Measurements from ENCODE around the gene TDRD7. TPM values are rescaled to one million over a fixed set of nuclear protein-coding genes. Genes with fewer than 3 reads are reported as not detected.
"Not testable (repeated sequence)": the region's sequence is repeated elsewhere in the genome, so short reads cannot be mapped to it uniquely, and the experiment has no call there.

TDRD7 gene
- total RNA-seq, 1 donor from 2014 or later = 8.6 TPM

DNA sequence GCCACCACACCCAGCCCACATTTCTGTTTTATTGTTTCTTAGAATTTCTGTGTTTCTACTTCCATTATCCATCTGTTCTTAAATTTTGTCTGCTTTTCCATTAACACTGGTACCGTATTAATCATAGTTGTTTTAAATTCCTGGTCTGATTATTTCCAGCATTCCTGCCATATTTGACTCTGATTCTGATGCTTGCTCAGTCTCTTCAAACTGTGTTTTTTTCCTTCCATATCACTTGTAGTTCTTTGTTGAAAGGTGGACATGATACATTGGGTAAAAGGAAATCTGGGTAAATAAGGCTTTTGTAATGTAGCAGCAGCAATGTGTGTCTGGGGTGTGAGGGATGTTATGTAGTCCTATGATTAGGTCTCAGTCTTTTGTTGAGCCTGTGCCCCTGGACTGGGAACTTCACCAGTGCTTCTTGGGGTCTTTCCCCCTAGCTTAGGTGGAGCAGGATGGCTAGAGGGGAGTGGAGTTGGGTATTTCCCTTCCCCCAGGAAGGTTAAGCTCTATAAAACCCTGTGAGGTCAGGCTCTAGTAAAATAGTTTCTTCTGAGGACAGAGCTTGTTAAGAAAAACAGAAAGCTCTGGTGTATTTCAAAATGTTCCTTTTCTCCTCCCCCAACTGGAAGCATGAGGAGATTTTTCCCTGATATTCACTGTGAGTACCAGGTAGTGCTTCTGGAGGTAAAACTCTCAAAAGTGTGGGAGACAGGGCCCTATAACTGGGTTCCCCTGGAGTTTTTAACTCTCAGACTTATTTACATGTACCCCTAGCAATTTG, 79.5 kb downstream of the TDRD7 start:
- Mint-ChIP-seq H3K4me1 (peaks cover 6% of the 10 kb centered on the region), H3K9me3 (peaks cover 27% of the 10 kb centered on the region), H3K36me3 (peaks cover 42% of the 10 kb centered on the region), H3K27me3 (ENCODE audit: low read depth) (peaks cover 2% of the 10 kb centered on the region), H3K4me3 (no peak overlapping the region), H3K27ac (no peak overlapping the region)
- no peak for TF ChIP-seq CTCF (IDR thresholded peaks at IDR 0.05; ENCODE audit: unreplicated experiment)
- DNase-seq (ENCODE audit: low spot score in 2 of 2, unreplicated experiment in 2 of 2) = no peak

GRCh38 chr9:97497558-97498375, 85.9 kb downstream of the TDRD7 start:
- H3K4me3 Mint-ChIP-seq = not testable (repeated sequence)

GRCh38 chr9:97498846-97499245, 87.0 kb downstream of the TDRD7 start:
- H3K9me3 Mint-ChIP-seq; H3K27ac Mint-ChIP-seq; DNase-seq (ENCODE audit: low spot score in 2 of 2, unreplicated experiment in 2 of 2); H3K4me3 Mint-ChIP-seq: not testable (repeated sequence)
- Mint-ChIP-seq H3K36me3 (peaks cover 12% of the 10 kb centered on the region), H3K27me3 (ENCODE audit: low read depth) (peaks cover 33% of the 10 kb centered on the region), H3K4me1 (peaks cover 15% of the 10 kb centered on the region)

More at GRCh38 chr9:97497558-97498375, 85.9 kb downstream of the TDRD7 start:
- not testable (repeated sequence) for H3K27ac Mint-ChIP-seq; DNase-seq (ENCODE audit: low spot score in 2 of 2, unreplicated experiment in 2 of 2); H3K9me3 Mint-ChIP-seq
- Mint-ChIP-seq H3K36me3 (peaks cover 16% of the 10 kb centered on the region), H3K4me1 (peaks cover 10% of the 10 kb centered on the region), H3K27me3 (ENCODE audit: low read depth) (peaks cover 33% of the 10 kb centered on the region)

GRCh38 chr9:97500263-97500662, 88.4 kb downstream of the TDRD7 start:
- peak overlapping the region; percentile 25 for H3K4me3 Mint-ChIP-seq
- H3K4me1 Mint-ChIP-seq = peaks cover 15% of the 10 kb centered on the region
- no peak for DNase-seq (ENCODE audit: low spot score in 2 of 2, unreplicated experiment in 2 of 2)
- H3K27ac Mint-ChIP-seq = no peak overlapping the region
- TF ChIP-seq CTCF (IDR thresholded peaks at IDR 0.05; ENCODE audit: unreplicated experiment) = no peak
- H3K36me3 Mint-ChIP-seq = peaks cover 12% of the 10 kb centered on the region
- H3K9me3 Mint-ChIP-seq = no peaks in the 10 kb centered on the region
- H3K27me3 Mint-ChIP-seq (ENCODE audit: low read depth) = peaks cover 33% of the 10 kb centered on the region

DNA sequence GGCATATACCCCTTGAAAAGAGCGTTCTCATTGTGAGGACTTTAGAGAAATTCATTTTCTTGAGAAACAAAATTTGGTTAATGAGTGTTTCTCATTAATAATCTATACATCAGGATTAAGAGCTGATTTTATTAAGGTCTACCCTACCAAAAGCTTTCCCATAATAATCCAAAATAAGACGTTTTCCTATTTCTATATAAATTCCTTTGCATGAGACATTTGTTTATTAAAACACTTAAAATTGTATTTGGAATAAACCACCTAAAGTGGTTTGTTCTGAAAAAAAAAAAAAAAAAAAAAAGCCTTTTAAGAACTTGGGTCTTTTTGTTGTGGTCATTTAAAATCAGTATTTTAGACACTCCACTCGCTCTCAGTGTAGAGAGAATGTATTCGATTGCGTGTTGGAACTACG, 88.9 kb downstream of the TDRD7 start:
- TF ChIP-seq CTCF (IDR thresholded peaks at IDR 0.05; ENCODE audit: unreplicated experiment) = no peak
- H3K4me1 Mint-ChIP-seq = peaks cover 15% of the 10 kb centered on the region
- no peak overlapping the region for H3K27ac Mint-ChIP-seq
- peak overlapping the region; percentile 64 for H3K4me3 Mint-ChIP-seq
- H3K9me3 Mint-ChIP-seq = no peaks in the 10 kb centered on the region
- DNase-seq (ENCODE audit: low spot score in 2 of 2, unreplicated experiment in 2 of 2) = no peak
- H3K36me3 Mint-ChIP-seq = peaks cover 9% of the 10 kb centered on the region
- H3K27me3 Mint-ChIP-seq (ENCODE audit: low read depth) = peaks cover 33% of the 10 kb centered on the region

GRCh38 chr9:97501177-97501971, 89.5 kb downstream of the TDRD7 start, which contains the start of gene TMOD1:
Gene TMOD1 (plus strand): TSS chr9:97501666. CDS start chr9:97524189, 22,523 bp downstream.
- no peak within 1 kb of the TSS for H3K27ac Mint-ChIP-seq
- H3K4me3 Mint-ChIP-seq = peak within 1 kb of the TSS; percentile 67
- H3K27me3 Mint-ChIP-seq (ENCODE audit: low read depth) = peaks cover 33% of the 10 kb centered on the region
- H3K36me3 Mint-ChIP-seq = peaks cover 8% of the 10 kb centered on the region
- peaks cover 15% of the 10 kb centered on the region for H3K4me1 Mint-ChIP-seq
- DNase-seq (ENCODE audit: low spot score in 2 of 2, unreplicated experiment in 2 of 2) = peak in 1 of 2 experiments; percentile 54
- no peaks in the 10 kb centered on the region for H3K9me3 Mint-ChIP-seq
- TF ChIP-seq CTCF (IDR thresholded peaks at IDR 0.05; ENCODE audit: unreplicated experiment) = no peak

Measured in mesothelial cell of epicardium (in vitro differentiated cells).